ENCODE data around the gene CARS1. TPM values are rescaled to one million over a fixed set of nuclear protein-coding genes. Genes with fewer than 3 reads are reported as not detected.
A peak's percentile ranks its signal among the peaks of the same experiment; 100 is the strongest.

CARS1 gene
- total and polyA plus RNA-seq, 9 of the 15 experiments (the other 6 are each of a cell fraction or from before 2014, with no cell fraction given), result 14.4 to 106 (median 73.6) TPM

DNA sequence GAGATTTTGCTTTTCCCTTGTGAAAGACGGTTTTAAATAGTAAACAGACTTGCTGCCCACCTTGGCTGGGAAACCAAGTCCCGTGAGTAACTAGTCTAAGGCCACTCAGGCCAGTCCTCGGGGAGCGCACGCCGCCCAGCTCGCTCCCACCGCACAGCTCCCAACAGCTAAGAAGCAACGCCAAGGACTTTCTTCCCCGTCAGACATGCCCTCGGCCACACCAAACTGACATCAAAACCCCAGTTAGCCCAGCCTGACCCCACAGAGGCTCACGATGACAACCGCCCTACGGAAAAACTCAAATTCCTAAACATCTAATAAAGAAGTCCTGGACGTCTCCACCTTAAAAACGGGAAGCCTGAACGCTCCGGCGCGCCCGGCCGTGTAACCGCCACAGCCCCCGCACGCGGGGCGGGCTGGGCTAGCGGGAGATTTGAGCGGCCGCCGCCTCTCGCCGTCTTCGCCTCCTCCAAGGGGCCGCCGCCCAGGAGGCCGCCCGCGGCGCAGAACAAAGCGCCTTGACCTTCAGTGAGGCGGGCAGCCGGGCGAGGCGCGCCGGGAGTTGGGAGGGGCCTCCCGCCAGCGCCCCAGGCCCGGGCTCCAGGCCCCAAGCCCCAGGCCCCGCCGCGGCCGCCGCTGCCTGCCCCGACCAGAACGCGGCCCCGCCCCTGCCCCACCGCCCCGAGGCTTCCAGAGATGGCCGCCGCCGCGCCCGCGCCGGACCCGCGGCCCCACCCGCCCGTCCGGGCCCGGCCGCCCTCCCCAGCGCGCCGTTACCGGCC, 65.6 kb downstream of the CARS1 start (continued):
- TF ChIP-seq, protein P1, sequence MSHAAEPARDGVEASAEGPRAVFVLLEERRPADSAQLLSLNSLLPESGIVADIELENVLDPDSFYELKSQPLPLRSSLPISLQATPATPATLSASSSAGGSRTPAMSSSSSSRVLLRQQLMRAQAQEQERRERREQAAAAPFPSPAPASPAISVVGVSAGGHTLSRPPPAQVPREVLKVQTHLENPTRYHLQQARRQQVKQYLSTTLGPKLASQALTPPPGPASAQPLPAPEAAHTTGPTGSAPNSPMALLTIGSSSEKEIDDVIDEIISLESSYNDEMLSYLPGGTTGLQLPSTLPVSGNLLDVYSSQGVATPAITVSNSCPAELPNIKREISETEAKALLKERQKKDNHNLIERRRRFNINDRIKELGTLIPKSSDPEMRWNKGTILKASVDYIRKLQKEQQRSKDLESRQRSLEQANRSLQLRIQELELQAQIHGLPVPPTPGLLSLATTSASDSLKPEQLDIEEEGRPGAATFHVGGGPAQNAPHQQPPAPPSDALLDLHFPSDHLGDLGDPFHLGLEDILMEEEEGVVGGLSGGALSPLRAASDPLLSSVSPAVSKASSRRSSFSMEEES (CRISPR knock-in tag; IDR thresholded peaks at IDR 0.05), result no peak
- TF ChIP-seq SNRNP70 (optimal IDR thresholded peaks at IDR 0.05; ENCODE audit: low read depth, low read length) (no peak), THAP7 (CRISPR knock-in tag; IDR thresholded peaks at IDR 0.05) (no peak), ZNF589 (CRISPR knock-in tag; IDR thresholded peaks at IDR 0.05; ENCODE audit: low read depth) (no peak), ZBTB17 (CRISPR knock-in tag; IDR thresholded peaks at IDR 0.05) (no peak), ZNF77 (CRISPR knock-in tag; IDR thresholded peaks at IDR 0.05) (no peak), CBX2 (IDR thresholded peaks at IDR 0.05; ENCODE audit: insufficient read depth, low read length, poor library complexity, severe bottlenecking) (no peak), ETS1 (conservative IDR thresholded peaks at IDR 0.05; ENCODE audit: control insufficient read depth, low read depth, low read length) (peak; percentile 52; the same call in 1 of the 2 replicates), NR2C2 (CRISPR knock-in tag; IDR thresholded peaks at IDR 0.05) (no peak), NR2C2 (tag; IDR thresholded peaks at IDR 0.05) (no peak), RBM34 (IDR thresholded peaks at IDR 0.05; ENCODE audit: borderline replicate concordance, insufficient read depth, low read length) (no peak), EP400 (IDR thresholded peaks at IDR 0.05) (peak; percentile 40; the same call in 1 of the 2 replicates), POU5F1 (IDR thresholded peaks at IDR 0.05; ENCODE audit: borderline replicate concordance, low read depth, low read length, partially characterized antibody) (no peak), HDGF (IDR thresholded peaks at IDR 0.05) (no peak), ZBTB1 (CRISPR knock-in tag; IDR thresholded peaks at IDR 0.05; ENCODE audit: borderline replicate concordance, low read depth) (no peak), ZNF280B (CRISPR knock-in tag; IDR thresholded peaks at IDR 0.05) (no peak), KLF16 (IDR thresholded peaks at IDR 0.05) (no peak), YY1 (IDR thresholded peaks at IDR 0.05; ENCODE audit: borderline replicate concordance in 1 of 3, control insufficient read depth in 1 of 3, extremely low read depth in 1 of 3, insufficient read depth in 3 of 3, insufficient read length in 1 of 3, insufficient replicate concordance in 2 of 3, low read depth in 1 of 3, low read length in 2 of 3) (peak in 2 of 3 experiments; percentile 74 to 83), ZFPM2 (CRISPR knock-in tag; IDR thresholded peaks at IDR 0.05) (no peak)
- TF ChIP-seq, protein P2, sequence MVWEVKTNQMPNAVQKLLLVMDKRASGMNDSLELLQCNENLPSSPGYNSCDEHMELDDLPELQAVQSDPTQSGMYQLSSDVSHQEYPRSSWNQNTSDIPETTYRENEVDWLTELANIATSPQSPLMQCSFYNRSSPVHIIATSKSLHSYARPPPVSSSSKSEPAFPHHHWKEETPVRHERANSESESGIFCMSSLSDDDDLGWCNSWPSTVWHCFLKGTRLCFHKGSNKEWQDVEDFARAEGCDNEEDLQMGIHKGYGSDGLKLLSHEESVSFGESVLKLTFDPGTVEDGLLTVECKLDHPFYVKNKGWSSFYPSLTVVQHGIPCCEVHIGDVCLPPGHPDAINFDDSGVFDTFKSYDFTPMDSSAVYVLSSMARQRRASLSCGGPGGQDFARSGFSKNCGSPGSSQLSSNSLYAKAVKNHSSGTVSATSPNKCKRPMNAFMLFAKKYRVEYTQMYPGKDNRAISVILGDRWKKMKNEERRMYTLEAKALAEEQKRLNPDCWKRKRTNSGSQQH (CRISPR knock-in tag; IDR thresholded peaks at IDR 0.05), result no peak
